ENCODE measurements around the gene DDAH2. TPM values are rescaled to one million over a fixed set of nuclear protein-coding genes. Genes with fewer than 3 reads are reported as not detected.

DDAH2 gene
- total RNA-seq, 1 donor from 2014 or later: 27.6 TPM

GRCh38 chr6:31736021-31736767, 7.1 kb upstream of the DDAH2 start, which contains the start of gene CLIC1:
TSS of gene CLIC1 (minus strand) at chr6:31736530. CDS start at chr6:31736300, 230 bp downstream.
- peak; percentile 90 for DNase-seq
- intact Hi-C loops (cut with micrococcal nuclease): no loop called here
- ATAC-seq: peak; percentile 70

GRCh38 chr6:31734821-31735406, 5.8 kb upstream of the DDAH2 start:
- peak; percentile 3 for ATAC-seq
- intact Hi-C loops (cut with micrococcal nuclease): no loop called here
- peak; percentile 51 for DNase-seq

- no peak for ATAC-seq
- intact Hi-C loops (cut with micrococcal nuclease): no loop called here
These were observed 5.2 kb upstream of the DDAH2 start for GRCh38 chr6:31734247-31734820.

GRCh38 chr6:31733734-31734133, 4.6 kb upstream of the DDAH2 start:
- DNase-seq: no peak
- intact Hi-C loops (cut with micrococcal nuclease): no loop called here

More at GRCh38 chr6:31734247-31734820, 5.2 kb upstream of the DDAH2 start:
- no peak for DNase-seq

GRCh38 chr6:31732029-31732428, 2.9 kb upstream of the DDAH2 start:
- DNase-seq (no peak), ATAC-seq (no peak)
- intact Hi-C loops (cut with micrococcal nuclease): no loop called here

More at GRCh38 chr6:31733734-31734133, 4.6 kb upstream of the DDAH2 start:
- ATAC-seq: no peak

GRCh38 chr6:31730631-31731086, 1.6 kb upstream of the DDAH2 start:
- DNase-seq: no peak
- intact Hi-C loops (cut with micrococcal nuclease): no loop called here
- no peak for ATAC-seq

- intact Hi-C loops (cut with micrococcal nuclease): no loop called here
- DNase-seq (peak; percentile 96), ATAC-seq (peak; percentile 86)
These were observed 1.0 kb upstream of the DDAH2 start for GRCh38 chr6:31729979-31730630.

- ATAC-seq: peak; percentile 88
- intact Hi-C loops (cut with micrococcal nuclease): no loop called here
- peak; percentile 95 for DNase-seq
These were observed 448 bp upstream of the DDAH2 start for GRCh38 chr6:31729515-31729978.

- DNase-seq (no peak), ATAC-seq (no peak)
- intact Hi-C loops (cut with micrococcal nuclease): no loop called here
These were observed 1.1 kb downstream of the DDAH2 start for GRCh38 chr6:31727717-31728671.

GRCh38 chr6:31727034-31727716, 1.9 kb downstream of the DDAH2 start:
- no peak for DNase-seq
- intact Hi-C loops (cut with micrococcal nuclease): no loop called here

GRCh38 chr6:31725502-31726350, 3.4 kb downstream of the DDAH2 start:
- intact Hi-C loops (cut with micrococcal nuclease): no loop called here
- no peak for DNase-seq

More at GRCh38 chr6:31727034-31727716, 1.9 kb downstream of the DDAH2 start:
- no peak for ATAC-seq

GRCh38 chr6:31723980-31724691, 5.0 kb downstream of the DDAH2 start:
- DNase-seq (no peak), ATAC-seq (peak; percentile 7)
- intact Hi-C loops (cut with micrococcal nuclease): no loop called here

More at GRCh38 chr6:31725502-31726350, 3.4 kb downstream of the DDAH2 start:
- ATAC-seq: no peak

- ATAC-seq (no peak), DNase-seq (no peak)
- intact Hi-C loops (cut with micrococcal nuclease): no loop called here
These were observed 5.7 kb downstream of the DDAH2 start, which contains the start of gene MPIG6B for GRCh38 chr6:31723245-31723979. TSS of gene MPIG6B (plus strand) at chr6:31723373. CDS start at chr6:31723384, 11 bp downstream.

GRCh38 chr6:31722173-31722572, 6.9 kb downstream of the DDAH2 start:
- no peak for DNase-seq
- intact Hi-C loops (cut with micrococcal nuclease): no loop called here
- no peak for ATAC-seq

GRCh38 chr6:31721351-31722020, 7.6 kb downstream of the DDAH2 start, which contains the start of gene LY6G6C:
TSS of gene LY6G6C (minus strand) at chr6:31721746. CDS start at chr6:31721679, 67 bp downstream.
- intact Hi-C loops (cut with micrococcal nuclease): no loop called here
- ATAC-seq: no peak
- no peak for DNase-seq

Measured in left ventricle myocardium superior (tissue), 1 donor.